NK-92 (cell line): ENCODE data around the gene OR2V2.
"Not testable (repeated sequence)": the region's sequence is repeated elsewhere in the genome, so short reads cannot be mapped to it uniquely, and the experiment has no call there.

Experiments
- DNase-seq: peaks from one replicate; lab custom pipeline; 2025; ENCODE audit not compliant: unreplicated experiment; lab: John Stamatoyannopoulos, UW

The OR2V2 gene

DNA sequence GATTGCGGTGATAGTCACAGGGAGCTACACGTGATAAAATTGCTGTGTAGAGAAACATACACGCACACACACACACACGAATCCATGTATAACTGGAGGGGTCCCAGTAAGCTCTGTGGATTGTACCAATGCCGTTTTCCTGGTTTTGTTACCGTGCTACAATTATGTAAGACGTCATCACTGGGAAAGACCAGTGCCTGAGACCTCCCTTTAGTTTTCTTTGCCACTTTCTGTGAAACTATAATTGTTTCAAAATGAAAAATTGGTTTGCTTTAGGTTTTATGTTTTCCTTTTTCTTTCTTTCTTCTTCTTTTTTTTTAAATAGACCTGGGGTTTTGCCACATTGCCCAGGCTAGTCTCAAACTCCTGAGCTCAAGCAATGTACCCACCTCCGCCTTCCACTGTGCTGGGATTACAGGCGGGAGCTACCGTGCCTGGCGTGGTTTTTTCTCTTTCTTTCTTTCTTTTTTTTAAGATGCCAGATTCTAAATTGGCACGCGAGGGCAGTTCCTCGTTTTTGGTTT, 21.3 kb downstream of the OR2V2 start:
- DNase-seq: no peak

DNA sequence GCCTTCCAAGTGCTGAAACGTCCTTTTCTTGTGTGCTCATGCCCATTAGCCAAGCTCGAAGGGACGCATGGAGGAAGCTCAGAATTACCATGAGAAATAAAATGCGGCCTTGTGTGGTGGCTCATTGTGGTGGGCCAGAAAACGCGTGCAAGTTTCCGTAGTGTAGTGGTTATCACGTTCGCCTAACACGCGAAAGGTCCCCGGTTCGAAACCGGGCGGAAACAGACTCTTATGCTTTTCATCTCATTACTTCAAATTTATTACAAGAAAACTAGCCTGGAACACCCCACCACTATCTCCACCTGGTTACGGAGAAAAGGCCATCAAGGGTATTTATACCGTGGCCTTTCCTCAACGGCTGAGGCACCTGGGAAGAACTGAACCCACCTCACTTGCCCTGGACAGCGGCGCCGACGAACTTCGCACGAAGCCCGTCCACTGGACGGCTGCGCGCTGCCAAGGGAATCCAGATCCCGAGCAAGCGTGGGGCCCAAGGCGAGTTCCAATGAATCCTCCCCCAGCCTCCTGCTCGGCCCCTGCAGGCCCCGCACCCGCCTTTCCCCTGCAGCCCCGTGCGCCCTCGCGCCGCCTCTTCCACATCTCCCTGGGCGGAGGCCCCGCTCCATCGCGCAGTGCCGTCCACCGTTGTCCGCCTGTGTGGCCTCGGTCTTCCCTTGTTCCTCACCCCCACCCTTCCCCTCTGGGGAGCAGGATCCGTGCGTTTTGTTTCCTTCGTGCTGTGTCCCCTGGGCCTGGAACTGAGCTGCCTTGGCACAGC, 22.3 kb downstream of the OR2V2 start:
- DNase-seq: not testable (repeated sequence)

DNA sequence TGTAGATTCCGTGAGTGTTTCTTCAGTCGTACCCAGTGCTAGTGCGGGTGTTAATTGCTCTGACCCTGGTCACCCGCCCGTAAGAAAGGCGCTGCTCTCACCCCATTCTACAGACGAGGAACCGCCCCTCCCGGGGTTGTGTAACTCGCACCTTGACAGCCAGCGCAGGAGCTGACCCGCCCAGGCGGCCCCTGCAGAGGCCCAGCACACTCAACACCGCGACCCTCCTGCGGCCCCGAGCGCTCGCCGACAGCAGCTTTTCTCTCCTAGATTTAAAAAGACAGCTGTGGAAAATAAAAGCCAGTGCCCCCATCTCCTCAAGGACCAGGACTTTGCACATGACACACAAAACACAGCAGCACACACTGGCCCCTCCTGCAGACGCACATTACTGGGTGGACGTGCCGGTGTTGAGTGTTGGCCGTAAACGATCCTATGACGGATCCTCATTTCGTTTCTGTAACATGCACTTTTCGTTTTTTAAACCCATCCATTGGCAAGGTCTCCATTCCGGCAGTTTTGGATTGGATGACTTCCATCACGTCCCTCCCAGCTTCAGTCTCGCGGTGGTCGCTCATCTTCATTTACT, 22.9 kb downstream of the OR2V2 start:
- no peak for DNase-seq

DNA sequence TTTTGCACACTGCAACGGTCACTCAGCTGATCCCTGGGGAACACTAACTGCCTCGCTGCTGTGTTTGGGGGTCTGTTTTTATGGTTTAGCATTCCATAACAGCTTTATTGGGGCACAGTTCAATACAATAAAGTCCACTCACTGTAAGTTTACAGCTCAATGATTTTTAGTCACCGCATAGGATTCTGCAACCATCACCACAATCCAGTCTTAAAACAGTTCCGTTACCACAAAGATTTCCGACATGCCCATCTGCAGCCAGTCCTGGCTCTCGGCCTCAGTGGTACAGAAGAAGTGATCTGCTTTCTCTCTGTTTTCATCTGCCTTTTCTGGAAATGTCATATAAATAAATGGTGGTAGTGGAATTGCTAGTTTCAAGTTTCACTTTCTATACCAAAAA, 23.6 kb downstream of the OR2V2 start:
- no peak for DNase-seq

DNA sequence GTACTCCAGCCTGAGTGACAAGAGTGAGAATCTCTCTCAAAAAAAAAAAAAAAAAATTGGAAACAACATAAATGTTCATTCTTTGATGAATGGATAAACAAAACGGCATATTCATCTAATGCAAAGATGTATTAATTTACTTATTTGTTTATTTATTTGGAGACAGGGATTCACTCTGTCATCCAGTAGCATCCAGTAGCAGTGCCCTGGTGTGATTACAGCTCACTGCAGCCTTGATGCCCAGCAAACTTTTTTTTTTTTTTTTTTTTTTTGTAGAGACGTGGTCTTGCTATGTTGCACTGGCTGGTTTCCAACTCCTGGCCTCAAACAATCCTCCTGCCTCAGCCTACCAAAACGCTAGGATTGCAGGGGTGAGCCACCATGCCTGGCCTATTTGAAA, 24.4 kb downstream of the OR2V2 start:
- no peak for DNase-seq

DNA sequence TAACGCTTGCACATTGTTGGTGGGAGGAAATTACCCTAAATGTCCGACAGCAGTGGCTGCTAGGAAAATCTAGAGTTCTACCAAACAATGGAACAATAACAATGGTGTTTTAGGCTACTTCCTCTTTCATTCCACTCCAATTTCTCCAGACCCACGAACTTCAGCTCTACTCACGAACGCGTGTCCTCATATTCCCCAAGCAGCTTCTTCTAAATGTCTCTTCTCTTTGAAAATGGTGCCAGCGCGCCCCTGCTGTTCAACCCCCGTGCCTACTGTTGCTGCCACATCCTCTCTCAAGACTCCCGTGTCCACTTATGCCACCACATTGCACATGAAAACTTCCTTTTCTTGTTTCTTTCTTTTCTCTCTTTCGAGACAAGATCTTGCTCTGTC, 25.6 kb downstream of the OR2V2 start:
- DNase-seq: no peak

DNA sequence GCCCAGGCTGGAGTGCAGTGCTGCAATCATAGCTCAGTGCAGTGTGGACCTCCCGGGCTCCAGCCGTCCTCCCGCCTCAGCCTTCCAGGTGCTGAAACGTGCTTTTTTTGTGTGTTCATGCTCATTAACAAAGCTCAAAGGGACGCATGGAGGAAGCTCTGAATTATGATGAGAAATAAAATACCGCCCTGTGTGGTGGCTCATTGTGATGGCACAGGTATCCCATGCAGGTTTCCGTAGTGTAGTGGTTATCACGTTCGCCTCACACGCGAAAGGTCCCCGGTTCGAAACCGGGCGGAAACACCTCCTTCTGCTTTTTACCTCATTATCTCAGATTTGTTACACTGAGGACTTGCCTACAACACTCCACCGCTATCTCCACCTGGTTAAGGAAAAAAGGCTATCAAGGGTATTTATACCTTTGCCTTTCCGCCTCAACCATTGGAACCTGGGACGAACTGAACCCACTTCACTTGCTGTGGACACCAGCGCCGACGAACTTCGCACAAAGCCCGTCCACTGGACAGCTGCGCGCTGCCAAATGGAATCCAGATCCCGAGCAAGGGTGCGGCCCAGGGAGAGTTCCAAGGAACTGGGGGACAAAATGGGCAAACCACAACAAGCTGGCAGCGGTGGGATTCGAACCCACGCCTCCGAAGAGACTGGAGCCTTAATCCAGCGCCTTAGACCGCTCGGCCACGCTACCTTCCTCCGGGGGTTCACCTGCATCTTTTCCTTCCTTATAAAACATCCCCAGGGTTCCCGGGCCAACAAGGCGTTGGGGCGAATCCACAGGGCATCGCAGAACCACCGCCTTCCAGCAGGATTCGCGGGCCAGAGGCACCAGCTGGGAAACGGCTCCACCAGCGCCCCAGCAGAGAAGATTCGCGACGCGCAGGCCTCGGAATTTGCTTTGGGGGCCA, 26.3 kb downstream of the OR2V2 start:
- DNase-seq: no peak

DNA sequence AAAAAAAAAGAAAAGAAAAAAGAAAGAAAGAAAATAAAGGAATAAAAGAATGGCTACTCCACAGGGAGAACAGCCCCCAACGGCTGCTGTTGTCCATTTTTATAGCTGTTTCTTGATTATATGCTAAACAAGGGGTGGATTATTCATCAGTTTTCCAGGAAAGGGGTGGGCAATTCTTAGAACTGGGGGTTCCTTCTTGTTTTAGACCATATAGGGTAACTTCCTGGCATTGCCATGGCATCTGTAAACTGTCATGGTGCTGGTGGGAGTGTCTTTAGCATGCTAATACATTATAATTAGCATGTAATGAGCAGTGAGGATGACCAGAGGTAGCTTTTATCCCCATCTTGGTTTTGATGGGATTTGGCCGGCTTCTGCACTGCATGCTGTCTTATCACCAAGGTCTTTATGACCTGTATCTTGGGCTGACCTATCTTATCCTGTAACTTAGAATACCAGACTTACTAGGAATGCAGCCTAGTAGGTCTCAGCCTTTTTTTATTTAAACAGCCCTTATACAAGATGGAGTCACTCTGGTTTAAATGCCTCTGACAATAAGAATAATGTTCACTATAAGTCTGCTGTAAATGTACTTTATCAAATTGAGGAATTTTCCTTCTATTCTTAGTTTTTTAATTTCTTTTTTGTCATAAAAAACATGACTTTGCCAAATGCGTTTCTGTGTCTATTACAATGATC, 29.0 kb downstream of the OR2V2 start:
- DNase-seq: no peak

DNA sequence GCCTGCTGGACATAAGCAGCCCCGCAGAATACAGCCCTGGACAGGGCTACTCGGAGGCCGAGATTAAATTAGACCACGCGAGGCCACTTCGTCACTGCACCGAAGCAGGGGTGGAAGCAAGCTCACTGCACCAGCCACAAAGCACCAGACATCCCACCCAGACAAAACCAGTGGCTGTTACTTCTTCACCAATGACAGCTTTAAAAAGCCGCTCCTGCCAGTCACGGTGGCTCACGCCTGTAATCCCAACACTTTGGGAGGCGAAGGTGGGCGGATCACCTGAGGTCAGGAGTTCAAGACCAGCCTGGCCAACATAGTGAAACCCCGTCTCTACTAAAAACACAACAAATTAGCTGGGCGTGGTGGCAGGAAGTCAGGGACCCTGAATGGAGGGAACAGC, 30.2 kb downstream of the OR2V2 start:
- not testable (repeated sequence) for DNase-seq

DNA sequence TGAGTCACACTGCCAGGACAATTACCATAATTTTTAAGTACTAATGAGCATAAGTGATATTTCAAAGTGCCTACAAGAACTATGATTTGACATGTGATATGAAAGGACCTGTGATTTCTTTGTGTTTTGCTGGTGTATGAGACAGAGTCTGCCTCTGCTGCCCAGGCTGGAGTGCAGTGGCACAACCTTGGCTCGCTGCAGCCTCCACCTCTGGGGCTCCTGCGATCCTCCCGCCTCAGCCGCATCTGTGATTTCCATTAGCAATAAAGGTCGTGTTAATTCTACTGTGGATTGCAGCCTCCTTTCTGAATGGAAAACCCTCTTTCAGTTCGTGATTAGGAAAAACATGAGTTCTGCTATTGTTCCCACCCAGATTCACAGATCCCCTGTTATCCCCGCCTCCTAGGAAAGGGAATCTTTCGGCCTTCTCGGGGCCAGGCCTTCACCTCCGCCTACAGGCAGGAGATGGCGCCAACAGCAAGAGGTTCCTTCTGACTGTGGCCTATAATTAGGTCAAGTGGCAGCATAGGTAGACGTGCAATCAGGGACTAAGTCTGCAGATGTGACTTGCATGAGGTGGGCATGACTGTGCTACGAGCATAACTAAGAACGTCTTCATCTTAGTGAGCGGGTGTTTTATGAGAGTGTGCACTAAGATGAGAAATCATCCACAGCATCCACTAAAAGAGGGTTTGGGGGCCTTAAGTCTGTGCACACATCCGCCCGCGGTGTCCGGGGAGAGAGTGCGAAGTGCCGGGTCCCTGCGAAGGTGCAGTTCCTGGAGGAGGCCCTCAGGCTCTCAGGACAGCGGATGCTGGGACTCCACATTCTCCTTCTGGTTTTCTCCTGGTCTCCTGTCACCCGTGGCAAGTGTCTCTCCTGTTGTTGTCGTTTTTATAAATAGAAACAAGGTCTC, 34.5 kb downstream of the OR2V2 start:
- DNase-seq: no peak

DNA sequence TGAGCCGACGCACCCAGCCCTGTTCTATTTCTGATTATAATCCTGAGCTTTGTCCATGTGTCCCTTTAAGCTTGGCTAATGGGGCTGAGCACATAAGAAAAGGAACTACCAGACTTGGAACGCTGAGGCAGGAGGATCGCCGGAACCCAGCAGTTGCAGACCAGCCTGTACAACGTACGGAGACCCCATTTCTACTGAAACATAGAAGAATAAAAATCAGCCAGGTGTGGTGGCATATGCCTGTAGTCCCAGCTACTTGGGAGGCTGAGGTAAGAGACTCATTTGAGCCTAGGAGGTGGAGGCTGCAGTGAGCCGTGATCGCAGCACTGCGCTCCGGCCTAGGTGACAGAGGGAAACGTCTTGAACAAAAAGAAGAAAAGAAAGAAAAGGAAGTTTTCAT, 35.3 kb downstream of the OR2V2 start:
- DNase-seq: no peak

DNA sequence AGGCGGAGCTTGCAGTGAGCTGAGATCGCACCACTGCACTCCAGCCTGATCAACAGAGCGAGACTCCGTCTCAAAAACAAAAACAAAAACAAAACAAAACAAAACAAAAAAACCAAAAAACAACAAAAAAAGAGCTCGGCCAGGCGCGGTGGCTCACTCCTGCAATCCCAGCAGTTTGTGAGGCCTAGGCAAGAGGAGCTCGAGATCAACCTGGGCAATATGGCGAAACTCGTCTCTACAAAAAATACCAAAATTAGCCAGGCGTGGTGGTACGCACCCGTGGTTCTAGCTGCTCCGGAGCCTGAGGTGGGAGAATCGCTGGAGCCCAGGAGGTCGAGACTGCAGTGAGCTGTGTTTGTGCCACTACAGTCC, 37.4 kb downstream of the OR2V2 start:
- DNase-seq: no peak

DNA sequence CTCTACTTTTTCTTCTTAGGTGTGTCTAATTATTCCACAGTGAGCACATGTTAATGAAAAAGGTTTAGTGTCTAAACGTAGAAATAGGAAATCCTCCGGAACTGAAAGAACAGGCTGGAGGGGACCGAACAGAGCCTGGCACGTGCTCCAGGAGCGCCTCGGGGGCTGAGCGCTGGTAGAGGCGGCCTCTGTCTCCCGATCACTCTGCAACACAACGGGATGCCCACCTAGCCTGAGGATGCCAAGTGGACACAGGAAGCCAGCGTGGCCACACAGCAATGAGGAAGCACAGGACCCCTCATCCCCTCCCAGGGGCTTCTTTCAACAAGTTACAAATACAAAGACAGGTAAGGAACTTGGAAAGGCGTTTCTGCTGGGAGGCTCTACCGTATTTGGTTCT, 38.2 kb downstream of the OR2V2 start:
- no peak for DNase-seq

DNA sequence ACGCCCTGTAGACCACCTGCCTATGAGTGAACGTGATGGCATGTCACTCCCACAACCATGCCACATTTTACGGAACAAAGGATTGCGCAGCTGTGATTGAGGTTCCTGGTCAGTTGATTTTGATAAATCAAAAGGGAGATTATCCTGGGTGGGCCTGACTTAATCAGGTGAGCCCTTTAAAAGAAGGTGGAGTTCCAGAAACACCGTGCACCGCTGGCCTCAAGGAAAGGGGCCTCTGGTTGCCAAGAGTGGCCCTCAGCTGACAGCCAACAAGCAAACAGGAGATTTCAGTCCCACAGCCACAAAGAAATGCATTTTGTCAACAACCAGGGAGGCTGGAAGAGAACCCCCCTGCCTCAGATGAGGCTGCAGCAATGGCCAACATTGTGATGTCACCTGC, 38.6 kb downstream of the OR2V2 start:
- no peak for DNase-seq

DNA sequence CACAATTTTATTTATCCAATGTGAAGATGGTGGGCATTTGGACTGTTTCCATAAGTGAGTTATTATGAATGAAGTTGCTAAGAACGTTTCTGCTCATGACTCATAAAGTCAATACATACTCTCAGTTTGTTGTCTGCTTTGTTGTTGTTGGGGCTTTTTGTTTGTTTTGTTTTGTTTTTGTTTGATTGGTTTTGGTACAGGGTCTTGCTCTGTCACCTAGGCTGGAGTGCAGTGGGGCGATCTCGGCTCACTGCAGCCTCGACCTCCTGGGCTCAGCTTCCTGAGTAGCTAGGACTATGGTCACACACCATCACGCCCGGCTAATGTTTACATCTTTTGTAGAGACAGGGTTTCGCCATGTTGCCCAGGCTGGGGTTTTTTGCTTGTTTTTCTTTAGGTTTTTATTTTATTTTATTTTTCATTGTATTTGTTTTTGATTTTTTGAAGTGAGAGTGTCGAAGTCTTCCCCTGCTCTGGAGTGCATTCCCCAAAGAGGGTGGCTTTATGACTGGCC, 39.7 kb downstream of the OR2V2 start:
- no peak for DNase-seq

DNA sequence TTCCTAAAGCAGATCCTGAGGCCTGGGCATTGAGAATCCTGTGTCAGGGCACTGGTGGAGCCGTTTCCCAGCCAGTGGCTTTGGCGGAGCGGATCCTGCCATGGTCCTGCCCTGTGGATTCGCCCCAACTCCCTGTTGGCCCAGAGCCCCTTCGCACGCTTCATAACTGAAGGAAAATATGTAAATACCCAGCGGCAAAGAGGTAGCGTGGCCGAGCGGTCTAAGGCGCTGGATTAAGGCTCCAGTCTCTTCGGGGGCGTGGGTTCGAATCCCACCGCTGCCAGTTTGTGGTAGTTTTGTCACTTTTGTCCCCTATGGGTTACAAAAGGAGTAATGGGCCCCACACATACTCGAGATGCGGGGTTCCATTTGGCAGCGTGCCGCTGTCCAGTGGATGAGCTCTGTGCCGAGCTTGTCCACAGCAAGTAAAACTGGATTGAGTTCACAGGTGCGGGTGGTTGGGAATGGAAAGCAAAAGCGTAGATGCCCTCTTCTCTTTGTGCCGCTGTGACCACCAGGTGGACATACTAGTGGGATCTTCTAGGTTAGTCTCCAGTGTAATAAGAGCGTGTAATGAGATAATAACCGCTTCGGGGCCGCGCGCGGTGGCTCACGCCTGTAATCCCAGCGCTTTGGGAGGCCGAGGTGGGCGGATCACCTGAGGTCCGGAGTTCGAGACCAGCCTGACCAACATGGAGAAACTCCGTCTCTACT, 40.3 kb downstream of the OR2V2 start:
- no peak for DNase-seq

DNA sequence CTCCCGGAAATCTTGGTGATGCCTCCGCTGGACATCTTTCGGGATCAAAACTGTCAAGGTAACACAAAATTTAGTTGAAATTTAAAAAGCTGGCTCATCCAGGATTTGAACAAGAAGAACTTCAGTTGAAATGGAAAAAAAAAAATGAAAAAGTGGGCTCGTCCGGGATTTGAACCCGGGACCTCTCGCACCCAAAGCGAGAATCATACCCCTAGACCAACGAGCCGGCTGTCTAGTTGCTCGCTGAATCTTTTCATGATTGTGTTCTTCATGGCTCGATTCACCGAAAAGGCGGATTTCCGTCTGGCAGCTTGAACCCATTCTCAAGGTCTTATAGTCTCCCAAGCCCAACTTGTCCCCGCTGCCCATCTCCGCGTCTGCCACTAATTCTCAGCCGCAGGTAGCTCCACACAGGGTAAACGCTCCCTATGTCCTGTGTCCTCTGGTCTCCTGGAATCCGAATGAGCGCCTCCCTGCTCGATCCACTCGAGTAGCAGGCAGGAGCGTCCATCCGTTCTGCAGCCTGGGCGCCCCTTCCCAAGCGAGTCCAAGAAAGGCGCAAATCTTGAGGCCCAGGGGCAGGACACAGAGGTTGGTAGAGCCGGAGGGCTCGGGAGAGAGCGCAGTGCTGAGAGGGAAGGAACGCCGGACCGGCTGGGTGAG, 41.4 kb downstream of the OR2V2 start:
- no peak for DNase-seq

DNA sequence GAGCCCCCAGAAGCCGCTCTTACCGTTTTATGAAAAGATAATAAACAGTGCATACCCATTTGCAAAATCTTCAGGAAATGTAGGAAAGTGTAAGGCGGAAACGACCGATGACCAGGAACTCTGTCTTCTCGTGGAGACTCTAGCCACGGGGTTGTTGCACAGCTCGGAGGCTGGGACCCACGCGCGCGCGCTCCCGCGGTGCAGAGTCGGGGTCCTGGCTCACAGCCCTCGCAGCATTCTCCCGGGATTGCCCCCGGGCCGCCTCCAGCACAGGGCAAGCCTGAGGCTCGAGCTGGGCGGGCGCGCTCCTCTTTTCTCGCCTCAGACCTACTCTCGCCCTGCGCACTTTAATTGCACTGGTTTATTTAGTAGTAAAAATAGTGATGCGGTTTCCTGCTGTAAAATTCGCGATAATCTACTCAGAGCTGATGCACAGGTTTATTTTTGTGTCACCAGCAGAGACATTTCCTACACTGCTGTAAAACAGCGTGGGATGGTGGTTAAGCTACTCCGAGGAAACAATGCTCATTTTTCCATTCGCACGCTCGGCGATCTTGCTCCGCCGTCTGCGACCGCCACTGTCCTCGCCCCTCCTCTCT, 42.1 kb downstream of the OR2V2 start:
- DNase-seq: no peak
